Stimulated activated CD4-positive, alpha-beta T cell treated with anti-CD3 and anti-CD28 coated beads, Interleukin-12 subunit alpha, Interleukin-12 subunit beta, amount 100 ng/mL, for 48 hours (primary cell): ENCODE data around the gene ADH1B.
"Not testable (repeated sequence)": the region's sequence is repeated elsewhere in the genome, so short reads cannot be mapped to it uniquely, and the experiment has no call there.

Experiments
- DNase-seq, 3 donors: peaks; one replicate each; pipeline ENCODE4 v3.0.0-alpha.2; 2020; ENCODE audit warnings: low read depth in 2 of 3, low spot score in 1 of 3

The ADH1B gene

DNA sequence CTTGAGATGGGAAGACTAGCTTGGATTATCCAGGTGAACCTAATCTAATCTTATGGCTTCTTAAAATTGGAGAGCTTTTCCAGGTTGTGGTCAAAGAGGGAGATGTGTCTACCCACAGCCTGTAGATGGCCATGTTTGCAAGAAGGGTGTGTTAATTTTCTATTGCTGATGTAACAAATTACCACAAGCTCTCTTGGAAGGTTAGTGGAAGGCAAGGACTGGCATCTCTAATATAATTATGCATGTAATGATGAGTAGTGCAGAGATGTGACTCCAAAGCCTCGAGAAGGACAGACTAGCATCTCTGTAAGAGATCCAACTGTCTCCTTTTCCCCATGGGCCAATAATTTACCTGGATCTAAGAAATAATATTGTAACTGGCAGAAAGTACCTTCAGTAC lies 3.2 kb upstream of the ADH1B start:
- no peak for DNase-seq

- DNase-seq: no peak
Measured at GRCh38 chr4:99323756-99324155, 2.6 kb upstream of the ADH1B start.

DNA sequence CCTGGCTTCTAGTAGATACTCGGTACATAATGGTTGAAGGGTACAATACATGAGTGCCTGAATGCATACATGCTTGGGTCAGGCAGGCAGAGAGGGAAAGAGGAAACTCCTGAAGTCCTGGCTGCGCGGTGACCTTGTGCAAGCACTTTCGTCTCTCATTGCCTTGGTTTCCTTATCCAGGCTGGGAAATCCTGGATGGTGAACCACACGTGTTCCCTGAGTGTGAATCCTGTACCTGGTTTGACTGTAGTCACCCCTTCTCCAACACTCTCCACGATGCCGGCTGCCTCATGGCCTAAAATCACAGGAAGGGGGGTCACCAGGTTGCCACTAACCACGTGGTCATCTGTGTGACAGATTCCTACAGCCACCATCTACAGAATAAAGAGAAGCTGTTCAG lies 3.4 kb downstream of the ADH1B start:
- not testable (repeated sequence) for DNase-seq

- no peak for DNase-seq
Measured at GRCh38 chr4:99317354-99317753, 3.8 kb downstream of the ADH1B start.

GRCh38 chr4:99315839-99316238 lies 5.4 kb downstream of the ADH1B start:
- no peak for DNase-seq

- no peak for DNase-seq
Measured at GRCh38 chr4:99314211-99314610, 7.0 kb downstream of the ADH1B start.

GRCh38 chr4:99310389-99310788 lies 10.8 kb downstream of the ADH1B start:
- DNase-seq: no peak

DNA sequence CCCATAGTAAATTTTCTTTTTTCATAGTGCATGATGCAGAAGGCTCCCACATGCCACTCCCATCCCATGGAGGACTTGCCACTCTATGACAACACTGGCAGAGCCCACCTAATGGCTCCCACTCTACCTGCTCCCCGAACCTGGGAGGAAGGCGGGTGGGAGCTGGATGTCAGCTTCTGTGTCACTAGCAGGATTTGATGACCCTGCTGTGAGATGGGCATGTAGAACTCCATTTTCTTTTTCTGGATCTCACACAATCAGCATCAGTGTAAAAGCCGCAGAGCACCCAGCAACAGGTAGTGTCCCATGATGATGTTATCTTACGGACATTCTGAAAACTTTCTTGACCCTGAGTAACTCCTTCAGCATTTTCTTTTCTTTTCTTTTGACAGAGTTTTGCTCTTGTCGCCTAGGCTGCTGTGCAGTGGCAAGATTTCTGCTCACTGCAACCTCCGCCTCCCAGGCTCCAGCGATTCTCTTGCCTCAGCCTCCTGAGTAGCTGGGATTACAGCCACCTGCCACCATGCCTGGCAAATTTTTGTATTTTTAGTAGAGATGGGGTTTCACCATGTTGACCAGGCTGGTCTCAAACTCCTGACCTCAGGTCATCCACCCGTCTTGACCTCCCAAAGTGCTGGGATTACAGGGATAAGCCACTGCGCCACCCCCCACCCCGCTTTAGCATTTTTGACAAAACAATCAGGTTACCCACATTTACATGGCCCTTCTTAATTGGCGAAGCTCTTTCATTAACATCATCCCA lies 15.4 kb downstream of the ADH1B start:
- no peak for DNase-seq

DNA sequence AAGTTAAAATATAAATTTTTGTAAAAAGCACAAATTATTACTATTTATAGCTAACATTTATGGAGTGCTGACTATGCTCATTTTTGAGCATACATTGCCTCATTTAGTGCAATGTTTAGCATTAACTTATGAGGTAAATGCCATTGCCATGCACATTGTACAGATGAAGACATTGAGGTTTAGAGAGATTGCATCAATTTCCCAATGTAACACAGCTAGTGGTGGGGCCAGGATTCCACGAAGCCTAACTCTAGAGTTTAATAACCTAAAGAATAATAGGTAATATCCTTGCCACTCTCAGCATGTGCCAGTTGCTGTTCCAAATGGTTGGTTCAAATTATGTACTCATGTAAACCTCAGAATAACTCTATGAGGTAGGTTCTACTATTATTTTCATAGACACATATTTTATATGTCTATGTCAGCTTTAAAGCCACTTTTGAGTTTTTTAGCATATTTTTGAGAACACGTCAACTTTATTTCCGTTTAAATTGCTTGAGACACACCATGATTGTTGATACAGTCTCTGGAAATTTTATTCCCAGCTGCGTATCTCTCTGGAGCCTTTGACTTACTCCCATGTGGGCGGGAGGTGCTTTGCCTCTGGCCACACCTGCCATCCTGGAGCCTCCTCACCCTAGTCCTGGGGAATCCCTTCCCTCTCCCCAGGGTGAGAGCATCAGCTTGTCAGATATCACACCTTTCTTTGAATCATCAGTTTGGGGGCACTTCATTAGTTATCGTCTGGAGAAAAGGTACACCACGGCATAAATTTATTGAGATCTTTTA lies 19.6 kb downstream of the ADH1B start:
- DNase-seq: no peak

DNA sequence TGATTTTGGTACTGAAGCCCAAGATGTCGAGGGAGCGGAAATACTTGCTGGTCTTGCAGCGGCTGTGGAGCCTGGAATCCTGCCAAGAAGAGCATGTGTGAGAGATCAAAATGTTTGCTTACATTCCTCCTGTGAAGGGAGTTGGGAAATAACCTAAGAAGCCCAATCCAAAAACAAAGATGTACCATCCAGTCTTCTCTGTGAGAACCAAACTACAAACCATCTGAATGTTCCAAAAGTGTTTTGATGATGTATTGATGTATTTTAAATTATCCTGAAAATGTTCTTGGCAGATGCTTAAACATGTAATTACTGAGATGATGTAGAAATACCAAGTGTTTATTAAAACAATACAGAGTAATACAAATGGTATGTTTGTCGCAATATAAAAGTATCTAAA lies 20.3 kb downstream of the ADH1B start:
- DNase-seq: no peak

- no peak for DNase-seq
Measured at GRCh38 chr4:99293357-99293756, 27.8 kb downstream of the ADH1B start.

DNA sequence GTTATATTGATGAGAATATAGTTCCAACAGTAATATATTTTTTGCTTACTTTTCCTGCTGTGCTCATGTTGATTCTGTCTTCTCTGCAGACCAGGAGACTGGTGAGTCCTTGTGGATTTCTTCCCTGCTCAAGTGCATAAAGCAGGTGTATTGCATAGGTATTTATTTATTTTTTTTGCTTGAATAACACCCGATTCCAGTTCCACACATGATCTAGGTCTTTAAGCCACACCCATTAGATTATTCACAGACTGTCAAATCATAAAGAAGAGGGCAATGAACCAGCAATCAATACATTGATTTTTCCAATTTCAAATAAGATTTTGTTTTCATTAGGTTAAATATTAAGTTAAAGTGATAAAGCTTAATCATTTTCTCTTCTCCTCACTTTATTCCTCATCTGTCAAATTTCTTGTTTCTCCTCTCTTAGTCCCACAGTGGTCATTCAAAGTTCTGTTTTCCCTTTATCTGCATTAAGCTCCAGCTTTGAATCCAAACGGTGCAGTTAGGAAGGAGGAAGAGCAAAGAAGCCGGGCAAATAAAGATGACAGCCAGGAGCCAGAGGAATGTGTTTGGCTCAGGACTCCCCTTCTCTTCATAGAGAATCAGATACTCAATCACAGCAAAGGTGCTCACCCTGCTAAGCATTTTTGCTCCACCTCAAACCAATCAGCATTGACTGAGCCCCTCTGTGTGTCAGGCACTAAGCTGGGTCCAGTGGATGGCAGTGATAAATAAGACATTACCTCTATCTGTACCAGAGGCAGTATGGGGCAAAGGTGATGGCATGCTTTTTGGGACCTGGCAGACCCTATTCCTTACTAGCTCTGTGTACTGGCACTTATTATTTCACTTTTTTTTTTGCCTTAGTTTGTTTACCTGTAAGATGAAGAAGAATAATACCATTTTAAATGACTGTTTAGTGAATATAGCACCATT lies 30.1 kb downstream of the ADH1B start, which contains the start of gene ADH1A:
Gene ADH1A, minus strand, starts transcription at position 138 of the 939 bp plus-strand sequence. Its CDS starts 71 bp downstream, at position 67.
- no peak for DNase-seq

DNA sequence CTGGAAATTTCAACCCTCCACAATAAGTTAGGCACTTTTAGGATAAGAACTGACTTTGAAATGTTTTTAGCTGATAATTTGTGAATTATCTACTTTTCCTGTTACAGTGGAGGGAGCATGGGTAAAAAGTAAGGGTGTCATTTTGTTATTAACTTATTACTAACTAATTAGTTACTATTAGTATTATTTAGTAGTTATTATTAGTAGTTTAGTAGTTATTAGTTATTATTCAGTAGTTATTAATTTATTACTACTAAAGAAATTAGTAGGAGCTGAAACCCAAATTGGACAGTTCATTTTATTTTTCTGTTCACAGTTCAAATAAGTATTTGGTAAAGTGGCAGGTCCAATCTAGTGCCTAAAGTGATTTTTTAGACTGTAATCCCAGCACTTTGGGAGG lies 35.8 kb downstream of the ADH1B start:
- no peak for DNase-seq

- DNase-seq: no peak
Measured at GRCh38 chr4:99282731-99283130, 38.5 kb downstream of the ADH1B start.

DNA sequence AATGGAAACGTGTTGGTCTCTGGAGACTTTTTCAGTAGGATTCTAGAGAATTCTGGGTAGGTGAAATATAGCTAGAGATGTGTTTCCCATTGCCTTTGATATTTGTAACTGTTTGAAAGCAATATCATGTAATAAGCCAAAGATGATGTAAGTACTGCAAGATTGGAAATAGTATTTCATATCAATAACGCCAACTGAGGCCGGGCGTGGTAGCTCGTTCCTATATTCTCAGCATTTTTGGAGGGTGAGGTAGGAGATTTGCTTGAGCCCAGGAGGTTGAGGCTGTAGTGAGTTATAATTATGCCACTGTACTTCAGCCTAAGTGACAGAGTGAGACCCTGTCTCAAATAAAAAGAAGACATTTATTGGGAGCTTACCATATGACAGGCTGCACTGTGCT lies 39.9 kb downstream of the ADH1B start:
- DNase-seq: no peak

DNA sequence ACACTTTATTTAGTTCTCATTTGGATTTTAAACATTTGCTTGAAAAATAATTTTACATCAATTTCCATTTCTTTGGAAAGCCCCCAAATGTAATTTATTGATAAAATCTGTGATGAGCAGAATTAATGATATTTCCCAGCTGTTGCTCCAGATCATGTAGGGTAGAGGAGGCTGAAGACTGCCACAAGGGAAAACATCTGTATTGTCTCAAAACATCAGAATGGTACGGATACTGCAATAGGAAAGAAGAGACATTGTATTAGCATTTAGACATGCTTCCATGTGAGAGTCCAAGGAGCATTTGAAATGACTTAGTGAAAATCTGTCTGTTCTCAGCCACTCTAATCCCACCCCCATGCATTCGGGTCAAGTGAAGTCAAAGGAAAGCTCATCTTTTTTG lies 44.8 kb downstream of the ADH1B start:
- no peak for DNase-seq

- no peak for DNase-seq
Measured at GRCh38 chr4:99275885-99276284, 45.3 kb downstream of the ADH1B start.

- no peak for DNase-seq
Measured at GRCh38 chr4:99275050-99275449, 46.2 kb downstream of the ADH1B start.

DNA sequence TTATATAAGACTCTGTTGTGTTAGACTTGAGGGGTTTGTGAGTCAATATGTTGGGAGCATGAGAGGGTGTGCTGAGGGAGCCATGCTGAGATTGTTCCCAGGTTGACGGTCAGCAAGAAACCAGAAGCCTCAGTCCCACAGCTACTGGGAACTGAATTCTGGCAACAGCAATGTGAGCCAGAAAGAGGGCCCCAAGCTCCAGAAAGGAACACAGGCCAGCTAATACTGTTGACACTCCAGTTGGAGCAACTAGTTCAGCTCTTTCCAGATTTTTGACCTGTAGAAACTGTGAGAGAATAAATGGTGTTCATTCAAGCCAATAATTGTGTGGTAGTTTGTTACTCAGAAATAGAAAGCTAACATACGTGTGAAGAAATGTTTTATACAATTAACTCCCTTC lies 47.5 kb downstream of the ADH1B start:
- no peak for DNase-seq

DNA sequence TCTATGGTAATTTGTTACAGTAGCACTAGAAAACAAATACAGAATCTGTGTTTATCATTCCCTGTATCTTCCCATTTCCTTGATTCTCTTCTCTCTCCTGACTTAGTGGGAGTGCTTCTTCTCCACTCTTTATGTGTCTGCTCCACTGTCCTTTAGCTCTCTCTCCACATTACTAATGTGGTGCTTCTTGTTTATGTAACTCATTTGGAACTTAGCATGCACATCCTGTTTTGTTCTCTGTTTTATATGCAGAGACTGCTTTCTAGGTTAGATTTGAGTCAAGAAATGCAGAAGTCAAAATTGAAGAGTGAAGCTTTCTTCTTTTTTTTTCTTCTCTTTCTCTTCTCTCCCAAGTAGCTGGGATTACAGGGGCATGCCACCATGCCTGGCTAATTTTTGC lies 56.3 kb downstream of the ADH1B start:
- no peak for DNase-seq
